ENCODE measurements around the gene BEND7. TPM values are rescaled to one million over a fixed set of nuclear protein-coding genes. Genes with fewer than 3 reads are reported as not detected.

BEND7 gene
- total RNA-seq, 1 experiment from 2014 or later = 3.1 TPM

DNA sequence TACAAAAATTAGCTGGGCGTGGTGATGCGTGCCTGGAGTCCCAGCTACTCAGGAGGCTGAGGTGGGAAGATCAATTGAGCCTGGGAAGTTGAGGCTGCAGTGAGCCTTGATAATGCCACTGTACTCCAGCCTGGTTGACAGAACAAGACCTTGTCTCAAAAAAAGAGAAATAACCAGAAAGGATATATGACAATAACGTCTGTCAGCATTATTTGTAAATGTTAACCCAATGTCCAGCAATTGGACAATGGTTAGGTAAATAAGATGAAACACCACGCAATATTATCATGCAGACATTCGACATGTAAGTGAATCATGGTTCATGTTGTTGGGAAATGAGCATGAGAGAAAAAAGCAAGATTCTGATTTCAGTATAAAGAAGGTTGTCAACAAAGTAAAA, 136.1 kb downstream of the BEND7 start:
- Histone ChIP-seq H3K4me3 (no peak overlapping the region), H3K27ac (no peak overlapping the region), H3K9me3 (replicated peaks) (no peaks in the 10 kb centered on the region), H3K27me3 (replicated peaks) (peaks cover 2% of the 10 kb centered on the region; the same call in 1 of the 2 replicates), H3K36me3 (no peaks in the 10 kb centered on the region), H3K4me1 (replicated peaks) (no peaks in the 10 kb centered on the region)
- no peak for DNase-seq (ENCODE audit: low read depth in 1 of 2, low spot score in 2 of 2)

Other genes with a start within 250 kb of the BEND7 start
- gene PHYH, start 228.9 kb downstream of the BEND7 start, total RNA-seq (2014; rRNA removed; shearing (Covaris generic)) = 9.9 and 11.1 TPM in 2 replicates
- gene SEPHS1, start 180.7 kb downstream of the BEND7 start, total RNA-seq (2014; rRNA removed; shearing (Covaris generic)) = 34.5 and 77.1 TPM in 2 replicates
- gene PRPF18, start 58.0 kb upstream of the BEND7 start, total RNA-seq (2014; rRNA removed; shearing (Covaris generic)) = 50.4 and 54.8 TPM in 2 replicates